ENCODE data around the gene KRT74.

- TF ChIP-seq CTCF (IDR thresholded peaks at IDR 0.05; ENCODE audit: borderline replicate concordance, extremely low read depth, low read length, poor library complexity, severe bottlenecking) (no peak), EZH2 (IDR thresholded peaks at IDR 0.05; ENCODE audit: borderline replicate concordance, low read depth, low read length, severe bottlenecking) (no peak)
Measured at GRCh38 chr12:52602552-52602951, 28.9 kb upstream of the KRT74 start.
